HEK293 (cell line): ENCODE data around the gene CCDC146.

Experiments
- CTCF ChIA-PET: fragments of 350-600 bp; formaldehyde crosslinking; extraction: SDS; loops from one replicate; lab custom pipeline; 2021; ENCODE audit warnings: antibody characterized with exemption; lab: Yijun Ruan, JAX
- POLR2A ChIA-PET: fragments of 300-600 bp; formaldehyde crosslinking; extraction: SDS; loops from one replicate; lab custom pipeline; 2020; ENCODE audit warnings: antibody characterized with exemption, inconsistent platforms; lab: Yijun Ruan, JAX
- H3K27ac ChIP-seq: fragments of 200-500 bp; sonication (Bioruptor generic); 2 replicates; pipeline ENCODE4 v1.5.1; 2014; ENCODE audit warnings: low read depth, low read length, control low read depth, inconsistent platforms; ENCODE audit errors: extremely low read depth
- H3K36me3 ChIP-seq, 2 experiments: fragments of 200-500 bp in 1 of 2; sonication (Bioruptor generic) in 1 of 2; 1 replicate in 1 of 2; 2 replicates in 1 of 2; pipeline ENCODE4 v1.5.1; 2014 to 2017; ENCODE audit warnings: inconsistent platforms in 2 of 2, low read length in 2 of 2; ENCODE audit not compliant: control insufficient read depth in 2 of 2, insufficient read depth in 1 of 2
- H3K4me1 ChIP-seq: fragments of 200-500 bp; sonication (Bioruptor generic); 2 replicates; pipeline ENCODE4 v1.5.1; 2014; ENCODE audit warnings: mild to moderate bottlenecking, low read length, inconsistent platforms; ENCODE audit not compliant: control insufficient read depth, insufficient read depth
- H3K4me3 ChIP-seq: 2 replicates; pipeline ENCODE4 v1.5.1; 2011; ENCODE audit warnings: low read depth, mild to moderate bottlenecking, control low read depth, low read length, moderate library complexity
- H3K9me3 ChIP-seq: fragments of 200-500 bp; sonication (Bioruptor generic); 2 replicates; pipeline ENCODE4 v1.5.1; 2014; ENCODE audit warnings: low read depth, low read length, inconsistent platforms; ENCODE audit not compliant: control insufficient read depth, insufficient read depth
- BCL11A ChIP-seq: fragments of 450-650 bp; formaldehyde crosslinking; IDR thresholded peaks from 2 replicates; pipeline ENCODE4 v1.5.1; 2016; ENCODE audit warnings: low read depth, missing biosample characterization, missing genetic modification characterization
- KLF9 ChIP-seq: fragments of 450-650 bp; formaldehyde crosslinking; IDR thresholded peaks from 2 replicates; pipeline ENCODE4 v1.5.1; 2016; ENCODE audit warnings: missing biosample characterization, missing genetic modification characterization, low read depth
- ZBTB17 ChIP-seq: fragments of 450-650 bp; formaldehyde crosslinking; IDR thresholded peaks from 2 replicates; pipeline ENCODE4 v1.5.1; 2016; ENCODE audit warnings: missing biosample characterization, missing genetic modification characterization
- ZFHX2 ChIP-seq: fragments of 450-650 bp; formaldehyde crosslinking; conservative IDR thresholded peaks from 2 replicates; pipeline ENCODE4 v1.5.1; 2016; ENCODE audit warnings: missing biosample characterization, missing genetic modification characterization
- ZNF169 ChIP-seq: fragments of 450-650 bp; formaldehyde crosslinking; IDR thresholded peaks from 2 replicates; pipeline ENCODE4 v1.5.1; 2016; ENCODE audit warnings: missing biosample characterization, missing genetic modification characterization
- ZNF174 ChIP-seq: fragments of 450-650 bp; formaldehyde crosslinking; IDR thresholded peaks from 2 replicates; pipeline ENCODE4 v1.5.0; 2017; ENCODE audit warnings: missing biosample characterization, mild to moderate bottlenecking, missing genetic modification characterization
- ZNF239 ChIP-seq: fragments of 450-650 bp; formaldehyde crosslinking; IDR thresholded peaks from 2 replicates; pipeline ENCODE4 v1.5.1; 2016; ENCODE audit warnings: missing biosample characterization, missing genetic modification characterization
- ZNF266 ChIP-seq: fragments of 450-650 bp; formaldehyde crosslinking; IDR thresholded peaks from 2 replicates; pipeline ENCODE4 v1.5.1; 2016; ENCODE audit warnings: missing biosample characterization, missing genetic modification characterization, low read depth
- ZNF302 ChIP-seq: fragments of 450-650 bp; formaldehyde crosslinking; IDR thresholded peaks from 2 replicates; pipeline ENCODE4 v1.5.1; 2016; ENCODE audit warnings: missing biosample characterization, missing genetic modification characterization, low read depth
- ZNF341 ChIP-seq: fragments of 450-650 bp; formaldehyde crosslinking; IDR thresholded peaks from 2 replicates; pipeline ENCODE4; 2016; ENCODE audit warnings: low read depth, missing biosample characterization, missing genetic modification characterization
- ZNF350 ChIP-seq: fragments of 450-650 bp; formaldehyde crosslinking; IDR thresholded peaks from 2 replicates; pipeline ENCODE4 v1.5.0; 2017; ENCODE audit warnings: missing biosample characterization, mild to moderate bottlenecking, missing genetic modification characterization
- ZNF37A ChIP-seq: fragments of 450-650 bp; IDR thresholded peaks from 2 replicates; pipeline ENCODE4 v1.5.1; 2018; ENCODE audit warnings: missing biosample characterization, missing genetic modification characterization
- ZNF394 ChIP-seq: fragments of 450-650 bp; formaldehyde crosslinking; IDR thresholded peaks from 2 replicates; pipeline ENCODE4 v1.5.1; 2016; ENCODE audit warnings: missing biosample characterization, missing genetic modification characterization, mild to moderate bottlenecking, moderate library complexity, borderline replicate concordance
- ZNF843 ChIP-seq: fragments of 450-650 bp; formaldehyde crosslinking; IDR thresholded peaks from 2 replicates; pipeline ENCODE4 v1.5.1; 2016; ENCODE audit warnings: missing biosample characterization, missing genetic modification characterization
- ZSCAN23 ChIP-seq: fragments of 450-650 bp; formaldehyde crosslinking; IDR thresholded peaks from 2 replicates; pipeline ENCODE4 v1.5.1; 2016; ENCODE audit warnings: missing biosample characterization, missing genetic modification characterization
- TF ChIP-seq, protein P1 (sequence below): fragments of 450-650 bp; formaldehyde crosslinking; conservative IDR thresholded peaks from 2 replicates; pipeline ENCODE4 v1.5.1; 2016; ENCODE audit warnings: low read depth, missing biosample characterization, missing genetic modification characterization

CCDC146 gene

DNA sequence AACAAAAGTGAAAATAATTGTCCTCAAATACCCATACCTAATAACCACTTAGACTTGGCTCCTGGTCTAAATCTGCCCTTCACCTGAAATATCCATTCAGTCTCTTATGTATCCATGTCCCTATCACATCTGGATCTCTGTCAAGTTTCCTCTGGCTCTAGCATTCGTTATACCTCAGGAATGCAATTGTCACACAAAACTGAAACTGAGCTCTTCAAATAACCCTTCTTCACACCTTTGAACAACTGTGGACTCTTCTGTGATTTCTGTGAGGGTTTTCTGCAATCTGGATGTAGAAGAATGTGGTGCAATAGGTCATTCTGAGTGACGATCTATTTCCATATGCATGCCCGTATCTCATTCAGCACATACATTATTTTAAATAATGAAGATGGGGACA is 130.7 kb downstream of the CCDC146 start:
- CTCF ChIA-PET, result interaction anchor here (0.7 kb wide), 1 partner anchor 48 kb away, joined by 4 read pairs; no protein-coding TSS in a partner anchor
- H3K27ac ChIP-seq, result no peak overlapping the region
- POLR2A ChIA-PET, result no interaction called here

DNA sequence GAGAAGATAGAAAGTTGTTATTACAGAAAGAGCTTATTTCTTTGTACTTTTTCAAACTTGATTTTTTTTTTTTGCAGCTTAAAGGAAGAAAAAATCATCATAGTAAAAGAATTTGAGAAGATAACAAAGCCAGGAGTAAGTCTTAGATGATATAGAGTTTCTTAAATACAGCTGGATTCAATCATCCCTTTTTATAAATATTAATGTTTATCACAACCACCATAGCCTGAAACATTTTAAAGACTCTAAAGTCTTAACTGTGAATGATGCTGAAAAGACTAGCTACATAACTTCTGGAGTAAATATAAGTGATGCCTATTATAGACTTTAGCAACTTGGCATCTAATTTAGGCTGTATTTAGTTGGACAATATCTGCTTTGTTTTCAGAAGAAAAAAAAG is 132.0 kb downstream of the CCDC146 start:
- no peaks in the 10 kb centered on the region for H3K36me3 ChIP-seq
- ChIA-PET POLR2A (no interaction called here), CTCF (no interaction called here)
- TF ChIP-seq ZBTB17 (no peak), KLF9 (tag by site-specific recombination) (no peak), ZFHX2 (tag by site-specific recombination) (no peak), BCL11A (tag by site-specific recombination) (no peak), ZSCAN23 (tag by site-specific recombination) (no peak), ZNF394 (tag by site-specific recombination) (no peak), ZNF302 (tag by site-specific recombination) (no peak), ZNF350 (no peak)
- H3K9me3 ChIP-seq, result no peaks in the 10 kb centered on the region
- H3K4me3 ChIP-seq, result no peak overlapping the region
- no peak overlapping the region for H3K27ac ChIP-seq
- no peaks in the 10 kb centered on the region for H3K4me1 ChIP-seq

More for the DNA sequence above, 130.7 kb downstream of the CCDC146 start:
- Histone ChIP-seq H3K4me1 (no peaks in the 10 kb centered on the region), H3K4me3 (no peak overlapping the region), H3K36me3 (no peaks in the 10 kb centered on the region), H3K9me3 (no peaks in the 10 kb centered on the region)
- TF ChIP-seq ZNF239 (tag by site-specific recombination), result no peak
- TF ChIP-seq BCL11A (tag by site-specific recombination), result no peak
- TF ChIP-seq ZNF341 (tag by site-specific recombination), result no peak
- no peak for TF ChIP-seq ZNF37A (tag by site-specific recombination)
- no peak for TF ChIP-seq ZNF266

DNA sequence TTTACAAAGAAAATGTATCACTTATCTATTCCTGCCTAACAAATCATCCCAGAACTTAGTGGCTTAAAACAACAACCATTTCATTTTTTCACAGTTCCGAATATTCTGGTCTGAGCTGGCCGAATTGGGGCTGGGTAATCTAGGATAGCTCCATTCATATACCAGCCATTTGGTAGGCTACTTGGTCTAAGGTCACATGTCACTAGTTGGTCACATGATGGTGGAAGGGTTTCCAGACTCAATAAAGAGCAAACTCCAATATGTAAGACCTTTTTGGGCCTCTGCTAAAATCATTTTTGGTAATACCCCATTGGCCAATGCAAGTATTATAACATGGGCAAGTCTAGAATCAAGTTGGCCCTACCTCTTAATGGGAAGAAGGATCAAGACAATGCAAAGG is 132.5 kb downstream of the CCDC146 start:
- no peak overlapping the region for H3K4me3 ChIP-seq
- no peaks in the 10 kb centered on the region for H3K9me3 ChIP-seq
- CTCF ChIA-PET, result interaction anchor here (1.7 kb wide), 1 partner anchor 8 kb away, joined by 11 read pairs; no protein-coding TSS in a partner anchor
- no peak overlapping the region for H3K27ac ChIP-seq
- POLR2A ChIA-PET, result no interaction called here
- H3K4me1 ChIP-seq, result no peaks in the 10 kb centered on the region
- TF ChIP-seq ZNF169 (tag by site-specific recombination) (no peak), ZNF174 (no peak), ZNF843 (tag by site-specific recombination) (no peak)
- TF ChIP-seq, protein P1, sequence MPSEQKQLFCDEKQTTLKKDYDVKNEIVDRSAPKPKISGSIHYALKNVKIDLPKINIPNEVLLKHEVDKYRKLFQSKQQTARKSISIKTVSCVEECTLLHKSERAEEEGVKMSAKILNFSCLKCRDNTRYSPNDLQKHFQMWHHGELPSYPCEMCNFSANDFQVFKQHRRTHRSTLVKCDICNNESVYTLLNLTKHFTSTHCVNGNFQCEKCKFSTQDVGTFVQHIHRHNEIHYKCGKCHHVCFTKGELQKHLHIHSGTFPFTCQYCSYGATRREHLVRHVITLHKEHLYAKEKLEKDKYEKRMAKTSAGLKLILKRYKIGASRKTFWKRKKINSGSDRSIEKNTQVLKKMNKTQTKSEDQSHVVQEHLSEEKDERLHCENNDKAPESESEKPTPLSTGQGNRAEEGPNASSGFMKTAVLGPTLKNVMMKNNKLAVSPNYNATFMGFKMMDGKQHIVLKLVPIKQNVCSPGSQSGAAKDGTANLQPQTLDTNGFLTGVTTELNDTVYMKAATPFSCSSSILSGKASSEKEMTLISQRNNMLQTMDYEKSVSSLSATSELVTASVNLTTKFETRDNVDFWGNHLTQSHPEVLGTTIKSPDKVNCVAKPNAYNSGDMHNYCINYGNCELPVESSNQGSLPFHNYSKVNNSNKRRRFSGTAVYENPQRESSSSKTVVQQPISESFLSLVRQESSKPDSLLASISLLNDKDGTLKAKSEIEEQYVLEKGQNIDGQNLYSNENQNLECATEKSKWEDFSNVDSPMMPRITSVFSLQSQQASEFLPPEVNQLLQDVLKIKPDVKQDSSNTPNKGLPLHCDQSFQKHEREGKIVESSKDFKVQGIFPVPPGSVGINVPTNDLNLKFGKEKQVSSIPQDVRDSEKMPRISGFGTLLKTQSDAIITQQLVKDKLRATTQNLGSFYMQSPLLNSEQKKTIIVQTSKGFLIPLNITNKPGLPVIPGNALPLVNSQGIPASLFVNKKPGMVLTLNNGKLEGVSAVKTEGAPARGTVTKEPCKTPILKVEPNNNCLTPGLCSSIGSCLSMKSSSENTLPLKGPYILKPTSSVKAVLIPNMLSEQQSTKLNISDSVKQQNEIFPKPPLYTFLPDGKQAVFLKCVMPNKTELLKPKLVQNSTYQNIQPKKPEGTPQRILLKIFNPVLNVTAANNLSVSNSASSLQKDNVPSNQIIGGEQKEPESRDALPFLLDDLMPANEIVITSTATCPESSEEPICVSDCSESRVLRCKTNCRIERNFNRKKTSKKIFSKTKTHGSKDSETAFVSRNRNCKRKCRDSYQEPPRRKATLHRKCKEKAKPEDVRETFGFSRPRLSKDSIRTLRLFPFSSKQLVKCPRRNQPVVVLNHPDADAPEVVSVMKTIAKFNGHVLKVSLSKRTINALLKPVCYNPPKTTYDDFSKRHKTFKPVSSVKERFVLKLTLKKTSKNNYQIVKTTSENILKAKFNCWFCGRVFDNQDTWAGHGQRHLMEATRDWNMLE, result no peak
- TF ChIP-seq, all 188 proteins: peak for 0
- no peaks in the 10 kb centered on the region for H3K36me3 ChIP-seq
